GM18505 (cell line): ENCODE data around the gene FAM20C.
"Not testable (repeated sequence)": the region's sequence is repeated elsewhere in the genome, so short reads cannot be mapped to it uniquely, and the experiment has no call there.

Experiments
- ATAC-seq: cut with Tn5 transposase; IDR thresholded peaks from one replicate; pipeline ENCODE4 v1.9.1; 2021; ENCODE audit not compliant: unreplicated experiment
- POLR2A ChIP-seq: IDR thresholded peaks from 4 replicates; pipeline ENCODE4 v1.6.1; 2011; ENCODE audit warnings: borderline replicate concordance; ENCODE audit not compliant: insufficient read depth, insufficient read length; ENCODE audit errors: extremely low read depth

Gene FAM20C

DNA sequence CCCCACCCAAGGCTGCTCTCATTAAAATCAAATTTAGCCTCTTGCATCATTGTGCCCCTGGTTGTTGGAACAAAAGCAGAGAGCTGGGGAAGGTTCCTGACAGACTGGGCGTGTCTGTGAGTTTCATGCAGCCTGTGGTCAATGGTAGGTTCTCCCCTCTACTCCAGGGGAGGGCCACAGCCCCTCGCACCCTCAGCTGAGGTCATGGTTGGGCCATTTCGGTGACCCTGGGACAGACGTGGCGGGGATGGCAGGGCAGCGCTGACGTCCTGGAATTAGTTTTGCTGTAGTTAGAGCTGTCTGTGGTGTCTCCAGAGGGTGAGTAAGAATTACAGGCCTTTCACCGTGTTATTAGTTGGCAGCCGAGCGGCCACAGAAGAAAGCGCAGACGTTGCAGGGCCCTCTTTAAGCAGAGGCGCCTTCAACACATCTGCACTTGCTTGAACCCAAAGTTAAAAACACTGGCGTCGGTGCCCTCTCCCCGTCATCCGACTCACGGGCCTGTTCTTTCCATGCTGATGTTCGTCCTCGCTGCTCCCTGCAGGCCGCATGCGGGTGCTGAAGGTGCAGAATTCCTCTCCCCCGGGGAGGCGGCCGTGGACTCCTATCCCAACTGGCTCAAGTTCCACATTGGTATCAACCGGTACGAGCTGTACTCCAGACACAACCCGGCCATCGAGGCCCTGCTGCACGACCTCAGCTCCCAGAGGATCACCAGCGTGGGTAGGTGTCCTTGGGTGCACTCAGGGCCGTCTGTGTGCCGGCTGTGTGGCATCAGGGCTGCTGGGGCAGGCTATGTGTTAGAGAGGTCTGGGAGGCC, 2.8 kb downstream of the FAM20C start:
- TF ChIP-seq POLR2A = no peak
- ATAC-seq = no peak

DNA sequence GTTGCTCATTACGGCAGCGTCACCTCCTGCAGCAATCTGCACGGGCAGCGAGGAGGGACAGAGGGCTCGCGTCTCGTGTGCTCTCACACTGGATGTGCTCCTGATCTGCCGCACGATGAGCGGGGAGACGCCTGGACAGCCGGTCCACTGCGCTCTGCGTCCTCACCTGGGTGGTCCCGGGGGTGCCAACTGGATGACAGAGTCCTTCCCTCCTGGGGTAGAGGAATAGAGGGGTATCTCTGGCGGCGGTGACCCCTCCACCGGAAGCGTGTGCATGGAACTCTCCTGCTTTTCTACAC, 3.4 kb downstream of the FAM20C start:
- ATAC-seq = no peak
- TF ChIP-seq POLR2A = no peak

DNA sequence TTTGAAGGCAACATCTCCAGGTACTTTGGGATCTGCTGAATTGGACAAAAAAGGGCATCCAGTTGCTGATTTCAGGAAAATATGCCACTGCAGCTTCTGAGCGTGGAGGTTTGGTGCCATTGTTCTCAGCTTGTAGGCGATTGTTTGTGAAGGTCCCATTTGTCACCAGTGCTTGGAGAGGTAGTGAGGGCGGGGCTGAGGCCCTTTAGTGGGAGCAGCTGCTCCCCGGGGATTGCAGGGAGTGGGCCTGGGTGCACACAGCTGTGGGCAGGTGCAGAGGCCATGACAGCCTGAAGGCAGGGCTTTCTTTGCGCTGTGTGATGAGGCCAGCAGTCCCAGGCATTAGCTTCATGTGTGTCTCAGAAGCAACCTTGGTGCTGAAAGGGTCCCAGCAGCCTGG, 3.9 kb downstream of the FAM20C start:
- ATAC-seq = no peak
- no peak for TF ChIP-seq POLR2A

DNA sequence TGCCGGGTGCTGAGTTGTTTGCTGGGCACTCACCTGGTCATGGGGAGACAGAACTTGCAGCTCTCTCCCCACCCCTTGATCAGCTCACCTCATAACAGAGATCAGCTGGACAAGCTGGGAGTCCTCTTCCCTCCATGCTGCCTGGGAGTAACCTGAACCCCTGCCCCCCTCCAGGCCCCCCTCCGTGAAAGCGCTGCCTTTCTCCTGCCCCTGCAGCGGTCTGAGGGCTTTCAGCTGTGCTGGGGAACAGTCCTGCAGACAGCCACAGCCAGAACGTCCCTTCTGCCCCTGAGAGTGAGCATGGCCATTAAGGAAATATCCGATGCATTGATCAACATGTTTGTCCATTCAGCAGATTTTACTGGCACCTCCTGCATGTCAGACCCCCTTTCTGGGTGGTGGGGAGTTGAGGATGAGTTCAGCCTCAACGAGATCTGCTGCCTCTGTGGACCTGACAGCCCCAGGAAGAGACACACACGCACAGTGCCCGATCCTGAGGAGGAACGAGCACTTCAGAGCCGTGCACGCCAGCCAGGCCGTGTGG, 4.5 kb downstream of the FAM20C start:
- TF ChIP-seq POLR2A = no peak
- no peak for ATAC-seq

DNA sequence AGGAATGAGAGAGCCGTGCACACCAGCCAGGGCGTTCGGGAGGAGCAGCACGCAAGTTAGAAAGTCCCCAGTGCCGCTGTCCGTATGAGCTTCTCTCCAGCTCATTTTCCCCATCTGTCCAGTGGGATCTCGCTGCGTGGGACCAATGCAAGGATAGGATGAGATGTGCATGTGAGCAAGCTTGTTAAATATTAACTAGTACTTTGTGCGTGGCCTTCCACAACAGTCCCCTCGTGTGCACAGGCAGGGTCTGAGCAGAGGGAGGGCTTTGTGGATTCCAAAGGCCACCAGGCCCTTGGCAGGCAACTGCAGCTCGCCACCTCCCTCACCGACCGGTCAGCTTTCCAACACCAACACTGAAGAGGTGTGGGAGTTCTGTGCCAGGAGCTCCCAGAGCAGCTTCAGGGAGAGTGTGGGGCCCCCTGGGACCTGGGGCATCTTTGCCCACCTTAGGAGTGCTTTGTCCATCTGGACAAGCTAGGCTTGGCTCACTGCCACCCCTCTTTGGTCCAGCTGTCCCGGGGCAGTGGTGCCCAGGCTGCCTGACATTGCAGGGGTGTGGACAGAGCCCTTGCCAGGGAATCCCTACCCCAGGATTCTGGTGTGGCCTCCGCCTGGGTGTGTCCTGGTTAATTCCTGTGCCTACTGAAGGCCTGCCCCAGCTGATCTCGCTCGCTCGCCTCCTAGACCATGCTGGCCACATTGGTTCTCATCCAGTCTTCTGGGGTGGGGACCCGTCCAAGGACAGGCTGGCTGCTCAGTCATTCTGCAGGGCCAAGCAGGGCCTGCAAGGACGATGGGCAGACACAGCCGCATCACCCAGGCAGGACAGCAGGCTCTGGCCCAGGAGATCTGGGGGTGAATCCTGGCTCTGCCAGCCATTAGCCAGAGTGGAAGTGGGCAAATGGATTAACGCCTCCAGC, 5.3 kb downstream of the FAM20C start:
- TF ChIP-seq POLR2A = no peak
- no peak for ATAC-seq

DNA sequence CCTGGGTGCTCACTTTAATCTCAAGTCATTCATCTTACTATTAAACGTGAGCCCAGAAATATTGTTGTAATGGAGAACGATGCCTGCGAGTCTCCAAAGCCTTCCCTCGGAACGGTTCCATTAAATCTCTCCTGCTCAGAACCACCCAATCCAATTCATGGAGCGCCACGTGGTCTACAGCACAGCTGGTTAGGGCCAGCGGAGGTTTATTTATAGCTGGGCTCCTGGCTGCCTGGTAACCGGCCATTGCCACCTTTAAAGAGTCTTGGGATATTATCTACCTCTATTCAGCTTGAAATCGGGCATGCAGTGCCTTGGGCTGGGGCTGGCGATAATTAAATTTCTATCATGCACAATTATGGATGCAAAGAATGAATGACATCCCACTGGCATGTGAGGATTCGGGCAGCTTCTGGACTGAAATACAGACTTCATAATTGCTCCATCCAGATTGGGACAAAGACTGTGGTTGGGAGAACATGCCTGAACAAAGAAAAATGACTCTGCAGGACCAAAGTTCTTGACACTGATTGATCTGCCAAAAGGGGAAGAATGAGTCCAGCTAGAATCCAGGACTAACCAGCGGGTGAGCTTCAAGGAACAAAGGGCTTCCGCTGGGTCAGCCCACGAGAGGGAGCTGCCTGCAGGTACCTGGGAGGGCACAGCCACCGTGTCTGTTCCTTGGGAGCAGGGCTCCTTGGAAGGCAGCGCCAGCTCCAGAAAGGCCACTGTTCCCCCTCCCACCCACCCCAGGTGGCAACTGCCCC, 7.3 kb downstream of the FAM20C start:
- no peak for ATAC-seq
- no peak for TF ChIP-seq POLR2A

DNA sequence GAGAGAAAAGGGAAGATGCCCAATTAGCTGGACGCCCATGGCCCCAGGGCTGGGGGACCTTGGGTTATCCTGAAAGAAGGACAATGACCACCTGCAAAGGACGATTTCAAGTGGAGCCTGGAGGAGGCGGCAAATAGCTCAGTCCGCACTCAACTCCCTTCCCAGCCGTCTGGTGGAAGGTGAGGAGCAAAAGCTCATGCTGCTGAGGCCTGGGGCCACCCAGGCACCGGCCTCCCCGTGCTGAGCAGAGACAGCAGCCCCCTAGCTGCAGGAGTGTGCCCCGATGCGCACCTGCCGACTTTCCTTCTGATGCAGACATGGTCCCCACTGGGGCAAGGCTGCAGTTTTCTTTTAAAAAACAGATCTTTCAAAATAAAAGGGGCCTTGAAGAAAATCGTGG, 7.9 kb downstream of the FAM20C start:
- no peak for TF ChIP-seq POLR2A
- no peak for ATAC-seq

DNA sequence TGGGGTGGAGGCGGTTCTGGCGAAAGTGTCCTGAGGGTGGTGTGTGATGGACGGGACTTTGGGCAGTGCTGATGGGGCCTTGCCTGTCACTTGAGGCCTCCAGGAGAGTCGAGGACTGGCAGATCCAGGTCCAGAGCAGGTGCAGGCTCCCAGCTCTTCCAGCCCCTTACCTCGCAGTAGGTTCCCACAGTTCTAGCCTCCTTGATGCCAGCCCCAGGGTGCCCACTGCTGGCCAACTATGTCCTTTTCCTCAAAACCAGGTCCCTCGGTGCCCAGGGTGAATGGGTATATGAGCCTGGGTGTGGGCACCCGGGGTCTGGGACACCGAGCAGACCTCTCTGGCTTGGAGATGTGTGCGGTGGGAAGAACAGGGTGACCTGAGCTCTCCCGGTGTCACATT, 8.3 kb downstream of the FAM20C start:
- ATAC-seq = no peak
- TF ChIP-seq POLR2A = no peak

DNA sequence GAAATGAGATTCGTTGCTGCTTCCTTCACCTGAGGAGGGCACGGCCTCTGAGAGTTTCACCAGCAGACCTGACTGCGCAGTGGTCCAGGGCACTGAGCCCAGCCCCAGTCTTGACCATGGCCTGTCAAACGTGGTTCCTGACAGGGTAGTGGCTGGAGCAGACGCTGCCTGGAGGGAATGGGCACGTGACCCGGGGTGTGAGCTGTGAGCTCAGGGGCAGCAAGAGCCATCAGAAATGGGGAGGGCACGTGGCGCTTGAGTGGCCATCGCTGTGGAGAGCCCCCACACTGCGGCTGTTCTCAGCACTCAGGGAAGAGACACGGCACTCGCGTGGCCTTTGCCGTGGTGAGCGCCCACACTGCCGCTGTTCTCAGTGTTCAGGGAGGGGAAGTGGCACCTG, 12.0 kb downstream of the FAM20C start:
- no peak for TF ChIP-seq POLR2A
- ATAC-seq = no peak

DNA sequence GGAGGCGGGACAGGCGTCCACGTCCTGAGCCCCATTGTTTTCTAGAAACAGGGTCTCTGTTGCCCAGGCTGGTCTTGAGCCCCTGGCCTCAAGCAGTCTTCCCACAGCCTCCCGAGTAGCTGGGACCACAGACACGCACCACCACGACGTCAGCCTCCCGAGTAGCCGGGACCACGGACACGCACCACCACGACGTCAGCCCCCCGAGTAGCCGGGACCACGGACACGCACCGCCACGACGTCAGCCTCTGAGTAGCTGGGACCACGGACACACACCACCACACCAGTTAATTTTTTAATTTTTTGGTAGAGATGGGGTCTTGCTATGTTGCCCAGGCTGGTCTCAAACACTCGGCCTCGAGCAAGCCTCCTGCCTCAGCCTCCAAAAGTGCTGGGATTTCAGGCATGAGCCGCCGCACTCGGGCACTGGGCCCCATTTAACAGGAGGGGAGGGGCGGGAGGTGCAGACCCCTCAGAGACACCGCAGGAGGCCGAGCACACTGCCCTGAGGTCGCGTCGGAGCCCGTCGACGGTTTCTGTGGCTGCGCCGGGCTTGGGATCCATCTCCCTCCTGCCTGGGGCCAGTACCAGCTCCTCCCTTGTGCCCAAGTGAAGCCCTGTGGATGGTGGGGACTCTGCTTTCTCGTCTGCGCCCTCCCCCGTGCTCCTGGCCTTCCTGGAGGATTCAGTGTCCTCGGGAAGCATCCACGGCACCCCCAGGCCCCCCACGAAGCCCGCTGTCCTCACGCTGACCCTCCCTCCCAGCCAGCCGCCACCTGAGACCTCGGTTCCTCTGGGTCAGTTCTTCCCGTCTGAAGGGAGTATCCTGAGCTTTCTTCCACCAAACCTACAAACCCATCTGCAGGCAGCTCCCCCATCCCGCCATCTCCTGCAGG, 13.0 kb downstream of the FAM20C start:
- no peak for ATAC-seq
- no peak for TF ChIP-seq POLR2A

DNA sequence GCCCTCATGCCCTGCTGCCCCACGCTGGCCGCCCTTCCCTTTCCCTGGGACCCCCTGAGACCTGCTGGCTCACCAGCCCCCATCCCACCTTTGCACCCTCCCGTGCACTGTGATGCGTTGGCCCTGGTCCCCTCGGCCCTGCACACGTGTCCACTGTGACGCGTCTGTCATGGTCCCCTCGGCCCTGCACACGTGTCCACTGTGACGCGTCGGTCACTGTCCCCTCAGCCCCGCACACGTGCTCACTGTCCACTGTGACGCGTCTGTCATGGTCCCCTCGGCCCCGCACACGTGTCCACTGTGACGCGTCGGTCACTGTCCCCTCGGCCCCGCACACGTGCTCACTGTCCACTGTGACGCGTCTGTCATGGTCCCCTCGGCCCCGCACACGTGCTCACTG, 14.0 kb downstream of the FAM20C start:
- not testable (repeated sequence) for ATAC-seq

DNA sequence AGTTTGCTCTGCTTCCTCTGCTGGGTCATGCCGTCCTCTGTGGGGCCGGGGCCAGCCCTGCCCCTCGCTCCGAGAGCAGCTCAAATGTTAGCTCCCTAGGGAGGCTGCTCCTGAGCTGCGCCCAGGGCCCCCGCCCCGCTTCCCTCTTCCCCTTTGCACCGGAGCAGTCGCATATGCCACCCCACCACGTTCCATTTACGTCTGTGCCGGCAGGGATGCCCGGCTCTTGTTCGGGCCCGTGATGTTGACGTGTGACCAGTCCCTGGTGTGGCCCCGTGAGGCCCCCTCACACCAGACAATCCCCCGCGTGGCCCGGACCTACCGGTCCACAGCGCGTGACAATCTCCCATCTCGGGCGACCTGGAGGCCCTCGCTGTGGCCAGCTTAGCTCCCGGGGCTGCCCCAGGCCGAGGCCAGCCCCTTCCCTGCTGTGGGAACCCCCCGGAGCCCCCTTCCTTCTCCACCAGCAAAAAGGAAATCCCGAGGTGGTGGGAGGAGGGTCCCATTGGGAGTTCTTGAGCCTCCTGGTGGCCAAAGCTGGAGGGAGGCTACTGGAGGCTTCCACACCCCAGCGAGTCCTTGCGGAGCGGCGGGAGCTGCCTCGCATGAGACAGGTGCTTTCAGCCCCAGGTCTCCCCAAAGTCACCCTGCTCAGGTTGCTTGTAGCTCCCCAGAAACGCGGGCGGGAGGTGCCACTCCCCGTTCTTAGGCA, 15.2 kb downstream of the FAM20C start:
- no peak for ATAC-seq
- no peak for TF ChIP-seq POLR2A
